Stimulated activated CD4-positive, alpha-beta T cell treated with anti-CD3 and anti-CD28 coated beads, TNF-alpha, amount 100 ng/mL, for 48 hours (primary cell): ENCODE results near the gene COL4A1.

Experiments used
- DNase-seq, 3 donors: peaks; one replicate each; pipeline ENCODE4 v3.0.0-alpha.2; 2020; ENCODE audit warnings: low read depth in 3 of 3

Gene COL4A1

DNA sequence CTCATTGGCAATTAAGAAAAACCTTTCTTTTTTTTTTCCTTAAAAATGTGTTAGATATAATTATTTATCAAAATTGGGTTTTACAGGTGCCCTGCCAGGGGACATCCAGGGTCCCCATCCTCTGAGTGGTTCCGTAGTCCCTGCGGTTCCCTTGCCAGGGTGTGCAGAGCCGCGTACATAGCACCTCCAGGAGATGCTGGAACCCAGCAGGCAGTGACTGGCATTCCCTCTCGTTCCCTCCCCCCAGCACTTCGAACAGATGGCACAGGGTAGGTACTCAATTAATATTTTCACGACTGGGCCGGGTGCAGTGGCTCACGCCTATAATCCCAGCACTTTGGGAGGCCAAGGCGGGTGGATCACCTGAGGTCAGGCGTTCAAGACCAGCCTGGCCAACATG, 82.0 kb downstream of the COL4A1 start:
- DNase-seq, result no peak

DNA sequence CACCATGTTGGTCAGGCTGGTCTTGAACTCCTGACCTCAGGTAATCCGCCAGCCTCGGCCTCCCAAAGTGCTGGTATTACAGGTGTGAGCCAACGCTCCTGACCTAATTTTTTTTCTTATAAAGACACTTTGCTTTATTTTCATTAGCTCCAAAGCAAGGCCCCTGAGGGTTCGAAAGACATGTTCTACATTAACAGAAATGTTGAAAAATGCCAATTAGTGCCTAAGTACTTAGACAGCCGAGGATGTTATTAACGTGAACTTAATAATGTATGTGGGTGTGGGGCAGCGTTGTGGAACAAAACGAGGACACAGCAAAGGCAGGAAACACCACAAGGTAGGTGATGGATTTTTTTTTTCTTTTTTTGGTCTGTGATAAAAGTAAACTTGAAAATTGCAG, 82.4 kb downstream of the COL4A1 start:
- no peak for DNase-seq

DNA sequence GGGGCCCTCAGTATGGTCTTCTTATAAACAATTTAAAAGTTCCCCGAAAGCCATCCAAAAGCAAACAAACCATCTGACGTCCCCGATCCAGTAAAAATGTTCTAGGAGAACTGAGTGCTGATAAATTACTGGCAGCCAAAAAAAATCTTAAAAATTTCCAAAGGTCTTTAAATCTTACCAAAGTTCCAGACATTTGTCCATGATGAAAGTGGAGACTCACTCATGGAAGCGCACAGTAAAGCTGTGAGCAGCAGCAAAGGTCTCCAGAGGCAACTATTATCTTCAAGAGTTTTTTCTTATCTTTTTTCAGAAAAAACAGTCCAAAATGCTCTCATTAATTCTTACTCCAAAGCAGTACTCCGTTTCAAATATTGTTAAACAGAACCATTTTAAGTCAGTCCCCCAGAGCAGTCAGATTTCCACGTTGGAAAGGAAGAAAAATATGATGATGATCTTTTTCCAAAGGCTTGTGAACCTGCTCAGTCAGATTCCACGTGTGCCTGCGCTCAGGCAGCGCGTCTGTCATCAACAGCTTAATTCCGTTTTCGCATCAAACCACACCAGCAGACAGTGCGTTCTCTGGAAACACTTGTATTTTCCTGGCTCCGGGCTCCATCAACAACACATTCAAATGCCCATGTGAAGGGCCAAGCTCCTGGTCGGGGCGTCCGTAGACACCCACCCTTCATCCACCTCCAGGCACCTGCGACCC, 85.4 kb downstream of the COL4A1 start:
- DNase-seq, result no peak

- no peak for DNase-seq
Measured at GRCh38 chr13:110220471-110220870, 86.5 kb downstream of the COL4A1 start.

- no peak for DNase-seq
Measured at GRCh38 chr13:110218581-110219201, 88.3 kb downstream of the COL4A1 start.

GRCh38 chr13:110217811-110218210, 89.1 kb downstream of the COL4A1 start:
- DNase-seq, result no peak

GRCh38 chr13:110217085-110217484, 89.9 kb downstream of the COL4A1 start:
- no peak for DNase-seq

GRCh38 chr13:110216398-110217041, 90.4 kb downstream of the COL4A1 start:
- DNase-seq, result no peak

- no peak for DNase-seq
Measured at GRCh38 chr13:110216006-110216397, 91.0 kb downstream of the COL4A1 start.

DNA sequence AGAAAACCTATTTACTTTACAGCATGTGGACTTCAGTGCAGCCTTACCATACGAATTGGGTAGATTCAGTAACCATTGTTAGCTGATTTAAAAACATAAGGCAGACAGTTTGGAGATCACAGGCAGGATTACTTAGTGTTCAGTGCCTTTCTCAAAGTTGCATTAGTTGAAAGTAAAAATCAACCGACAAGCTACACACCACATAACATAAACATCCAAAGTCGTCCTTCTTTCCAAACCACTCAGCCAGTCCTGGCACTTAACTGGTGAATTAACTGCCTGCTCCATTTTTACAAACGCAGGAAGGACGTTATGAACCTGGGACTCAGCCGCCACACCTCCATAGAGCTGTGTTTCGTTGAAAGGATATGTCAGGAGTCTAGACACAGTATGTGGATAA, 91.4 kb downstream of the COL4A1 start:
- DNase-seq, result no peak

DNA sequence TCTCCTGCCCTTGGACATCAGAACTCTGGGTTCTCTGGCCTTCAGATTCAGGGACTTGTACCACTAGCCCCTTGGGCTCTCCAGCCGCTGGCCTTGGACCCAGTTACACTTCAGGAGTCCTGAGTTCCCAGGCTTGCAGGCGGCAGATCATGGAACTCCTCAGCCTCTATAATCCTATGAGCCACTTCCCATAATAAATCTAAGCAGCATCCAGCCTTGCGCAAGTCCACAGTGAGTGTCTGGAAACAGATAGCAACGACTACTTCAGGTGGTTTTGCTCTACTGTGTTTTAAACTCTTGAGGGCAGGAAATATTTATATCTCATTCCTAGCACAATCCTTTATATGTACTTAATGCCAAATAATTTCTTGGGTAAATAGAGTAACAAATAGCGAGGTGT, 92.3 kb downstream of the COL4A1 start:
- DNase-seq, result no peak

DNA sequence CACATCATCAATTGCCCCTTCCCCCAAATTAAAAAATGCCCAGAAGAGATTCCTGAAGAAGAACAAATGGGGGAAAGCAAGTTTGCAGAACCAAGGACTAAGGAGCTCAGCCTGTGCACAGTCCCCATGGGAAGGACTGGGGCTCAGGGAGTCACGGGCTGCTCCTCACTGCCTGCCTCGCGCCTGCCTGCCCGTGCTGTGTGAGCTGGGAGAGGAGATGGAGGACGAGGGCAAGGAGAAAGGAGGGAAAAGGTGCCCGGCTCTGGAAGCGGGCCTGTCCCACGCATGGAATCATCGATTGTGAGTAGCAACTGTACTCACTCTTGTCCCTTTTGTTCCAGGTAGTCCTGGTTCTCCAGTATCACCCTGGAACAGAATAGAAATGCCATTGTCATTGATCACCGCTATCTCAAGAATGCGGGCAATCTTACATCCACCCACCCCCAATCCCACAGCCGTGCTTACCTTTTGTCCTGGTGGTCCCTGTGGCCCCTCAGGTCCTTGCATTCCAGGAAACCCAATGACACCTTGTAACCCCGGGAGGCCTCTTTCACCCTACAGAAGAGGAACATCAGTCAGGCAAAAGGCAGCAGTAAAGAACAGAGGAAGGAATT, 93.4 kb downstream of the COL4A1 start:
- DNase-seq, result no peak

DNA sequence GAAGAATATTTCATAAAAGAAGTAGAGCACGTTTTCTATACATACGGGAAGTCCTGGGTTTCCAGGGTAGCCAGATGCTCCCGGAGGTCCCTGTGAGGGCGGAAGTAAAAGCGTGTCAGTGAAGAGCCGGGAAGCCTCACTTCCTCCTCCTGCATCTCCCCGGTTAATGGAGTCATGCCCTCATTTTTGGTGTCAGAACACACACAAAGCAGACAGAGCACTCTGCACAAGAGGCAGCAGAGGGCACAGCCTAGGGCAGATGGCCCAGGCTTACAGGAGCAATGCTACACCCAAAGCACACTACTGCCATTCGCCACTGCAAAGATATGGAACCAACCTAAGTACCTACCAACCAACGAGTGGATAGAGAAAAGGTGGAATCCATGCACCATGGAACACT, 94.4 kb downstream of the COL4A1 start:
- no peak for DNase-seq

GRCh38 chr13:110211735-110212134, 95.2 kb downstream of the COL4A1 start:
- DNase-seq, result no peak

DNA sequence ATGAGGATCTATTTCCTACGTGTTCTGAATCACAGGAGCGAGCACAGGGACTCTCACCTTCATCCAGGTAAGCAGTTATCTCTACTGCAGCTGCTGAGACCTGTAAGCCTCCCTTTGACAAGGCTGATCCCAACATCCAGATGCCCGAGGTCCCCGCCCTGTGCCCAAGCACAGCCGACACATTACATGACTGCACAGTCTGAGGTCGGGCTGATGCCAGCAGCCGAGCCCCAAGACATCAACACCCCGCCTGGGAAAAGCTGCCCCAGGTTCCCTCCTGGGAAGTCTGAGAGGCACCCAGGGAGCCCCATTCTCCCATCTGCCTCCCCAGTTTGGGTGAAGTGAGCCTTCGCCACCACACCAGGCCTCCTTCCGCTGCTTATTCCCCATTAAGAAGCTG, 95.9 kb downstream of the COL4A1 start:
- DNase-seq, result no peak

DNA sequence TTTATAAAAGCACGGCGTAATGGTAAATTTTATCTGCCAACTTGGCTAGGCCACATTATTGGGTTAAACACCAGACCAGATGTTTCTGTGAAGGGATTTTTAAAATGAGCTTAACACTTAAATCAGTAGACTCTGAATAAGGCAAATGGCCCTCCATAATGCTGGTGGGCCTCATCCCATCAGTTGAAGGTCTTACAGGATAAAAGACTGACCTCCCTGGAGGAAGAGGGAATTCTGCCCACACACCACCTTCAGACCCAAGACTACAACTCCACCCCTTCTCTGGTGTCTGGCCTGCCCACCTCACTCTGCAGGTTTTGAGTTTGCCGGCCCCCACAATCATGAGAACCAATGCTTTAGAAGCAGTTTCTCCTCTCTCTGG, 96.4 kb downstream of the COL4A1 start:
- DNase-seq, result no peak

- DNase-seq, result no peak
Measured at GRCh38 chr13:110209950-110210603, 96.9 kb downstream of the COL4A1 start.

DNA sequence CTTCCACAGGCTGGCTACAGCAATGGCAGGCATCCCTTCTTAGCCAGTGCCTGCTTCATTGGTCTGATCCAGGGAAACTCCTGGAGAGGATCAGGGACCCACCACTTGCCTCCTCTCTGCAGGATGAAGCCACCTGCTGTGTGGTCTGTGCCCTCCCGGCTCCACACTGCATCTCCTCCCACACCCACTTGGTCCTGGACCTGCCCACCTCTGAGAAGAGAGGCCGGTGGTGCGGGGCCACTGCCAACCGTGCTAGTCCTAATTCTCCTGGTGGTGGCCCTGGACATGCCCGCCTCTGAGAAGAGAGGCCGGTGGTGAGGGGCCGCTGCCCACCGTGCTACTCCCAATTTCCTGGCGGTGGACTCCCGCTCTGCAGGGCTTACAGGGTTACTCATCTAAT, 98.8 kb downstream of the COL4A1 start:
- DNase-seq, result no peak

DNA sequence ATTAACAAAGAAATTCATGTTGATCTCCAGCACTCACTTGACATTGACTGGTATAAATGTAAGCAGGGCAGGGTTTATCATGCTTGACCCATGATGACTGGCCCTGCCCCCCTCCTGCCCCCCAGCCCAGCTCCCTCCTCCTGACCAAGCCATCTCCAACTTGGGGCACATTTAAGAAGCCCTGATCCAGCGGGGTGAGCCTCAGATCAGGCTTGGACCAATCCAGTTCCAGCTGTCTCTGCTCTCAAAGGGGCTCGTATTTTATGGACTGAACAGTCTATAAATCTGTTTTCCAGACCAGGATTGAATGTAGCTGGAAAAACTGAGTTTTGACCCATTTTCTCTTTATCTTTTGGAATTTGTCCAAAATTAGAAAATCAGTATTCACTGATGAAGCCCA, 100.0 kb downstream of the COL4A1 start:
- DNase-seq, result no peak

DNA sequence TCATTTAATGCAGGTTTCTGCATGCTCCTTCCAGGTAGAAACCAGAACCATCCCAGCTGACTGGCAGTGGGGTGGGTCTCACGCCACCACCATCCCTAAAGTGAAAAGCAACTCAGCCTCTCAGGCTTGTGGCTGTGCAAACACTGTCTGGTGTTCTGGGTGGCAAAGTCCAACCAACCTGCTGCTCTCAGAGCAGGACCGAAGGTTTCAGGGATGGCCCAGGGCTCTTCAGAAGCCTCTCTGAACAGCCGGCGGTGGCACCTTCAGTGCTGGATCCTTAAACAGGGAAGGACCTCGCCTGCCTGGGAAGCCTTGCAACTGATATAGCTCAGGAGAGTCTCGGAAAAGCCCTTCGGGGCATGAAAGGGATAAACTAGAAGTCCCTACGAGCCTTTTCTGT, 100.8 kb downstream of the COL4A1 start:
- DNase-seq, result no peak

DNA sequence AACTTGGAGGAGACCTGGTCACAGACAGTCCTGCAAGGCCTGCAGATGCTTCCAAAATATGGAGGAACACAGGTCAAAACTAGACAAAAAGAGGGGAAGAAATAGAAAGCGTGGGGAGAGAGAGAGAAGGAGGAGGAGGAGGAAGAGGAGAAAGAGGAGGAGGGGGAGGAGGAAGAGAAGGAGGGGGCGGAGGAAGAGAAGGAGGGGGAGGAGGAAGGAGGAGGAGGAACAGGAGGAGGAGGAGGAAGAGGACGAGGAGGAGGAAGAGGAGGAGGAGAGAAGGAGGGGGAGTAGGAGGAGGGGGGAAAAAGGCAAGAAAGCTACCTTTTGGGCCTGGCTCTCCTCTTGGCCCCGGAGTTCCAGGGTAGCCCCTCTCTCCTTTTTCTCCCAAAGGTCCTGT, 105.8 kb downstream of the COL4A1 start:
- no peak for DNase-seq

- no peak for DNase-seq
Measured at GRCh38 chr13:110200276-110200870, 106.6 kb downstream of the COL4A1 start.
